Stomach (tissue), 4 donors: Measurements from ENCODE around the gene CD200.

Source experiments
- EP300 ChIP-seq: sonication (generic); formaldehyde crosslinking; IDR thresholded peaks from one replicate; pipeline ENCODE4 v1.6.1; 2017; ENCODE audit warnings: antibody characterized with exemption
- POLR2A ChIP-seq, 4 donors: fragments of 450-650 bp; IDR thresholded peaks; one replicate each; pipeline ENCODE4 v1.6.1; 2016; ENCODE audit warnings: antibody characterized with exemption in 4 of 4, control low read depth in 2 of 4, mild to moderate bottlenecking in 1 of 4, moderate library complexity in 1 of 4
- POLR2AphosphoS5 ChIP-seq, 3 donors: sonication (generic); formaldehyde crosslinking; IDR thresholded peaks; one replicate each; pipeline ENCODE4 v1.6.1; 2016; ENCODE audit warnings: antibody characterized with exemption in 3 of 3
- TF ChIP-seq, protein P1 (sequence below), 7 experiments: fragments of 450-650 bp in 4 of 7; fragments of 200-600 bp in 3 of 7; sonication (generic) in 3 of 7; IDR thresholded peaks; one replicate each; pipeline ENCODE4 v1.5.1; 2016 to 2019; ENCODE audit warnings: antibody characterized with exemption in 7 of 7, control low read depth in 2 of 7, mild to moderate bottlenecking in 1 of 7

DNA sequence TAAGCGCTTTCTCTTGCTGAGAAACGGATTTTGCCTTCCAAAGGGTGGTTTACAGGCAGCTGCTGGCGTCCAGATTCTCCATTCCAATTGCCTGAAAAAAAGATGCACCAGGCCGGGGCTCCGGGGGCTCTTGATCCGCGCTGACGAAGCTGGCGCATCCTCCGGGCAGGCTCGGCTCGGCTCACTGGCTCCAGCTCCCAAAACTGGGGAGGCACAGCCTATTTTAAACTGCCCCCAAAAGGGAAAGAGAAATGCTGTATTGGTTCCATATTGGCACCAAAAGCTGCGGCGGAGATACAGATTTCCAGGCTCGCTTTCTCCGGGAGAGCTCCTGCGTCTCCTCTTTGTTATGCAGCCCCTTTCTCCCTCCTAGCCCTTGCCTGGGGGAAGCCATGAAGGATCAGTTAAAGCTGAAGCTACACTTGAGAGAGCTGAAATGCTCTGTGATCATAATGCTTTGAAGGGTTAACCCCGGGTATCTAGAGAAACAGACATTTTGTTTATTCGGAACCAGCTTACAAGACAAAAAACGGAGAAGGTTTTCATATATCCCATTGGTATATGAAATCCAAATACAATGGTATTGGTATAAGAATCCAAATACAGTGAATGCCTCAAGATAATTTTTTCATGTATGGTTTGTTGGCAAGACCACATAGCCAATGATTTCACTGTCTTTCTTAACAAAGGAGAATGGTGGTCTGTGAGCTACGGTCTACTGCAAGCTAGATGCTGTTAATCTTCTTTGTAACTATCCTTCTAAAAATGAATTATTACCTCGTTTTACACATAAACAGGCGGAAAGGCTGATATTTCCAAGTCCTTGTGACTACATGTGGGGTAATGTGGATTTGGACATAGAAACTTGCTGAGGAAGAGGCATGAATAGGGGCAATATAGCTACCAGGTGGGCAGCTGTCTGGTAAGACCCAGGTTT lies 693 bp downstream of the CD200 start:
- TF ChIP-seq, protein P1, sequence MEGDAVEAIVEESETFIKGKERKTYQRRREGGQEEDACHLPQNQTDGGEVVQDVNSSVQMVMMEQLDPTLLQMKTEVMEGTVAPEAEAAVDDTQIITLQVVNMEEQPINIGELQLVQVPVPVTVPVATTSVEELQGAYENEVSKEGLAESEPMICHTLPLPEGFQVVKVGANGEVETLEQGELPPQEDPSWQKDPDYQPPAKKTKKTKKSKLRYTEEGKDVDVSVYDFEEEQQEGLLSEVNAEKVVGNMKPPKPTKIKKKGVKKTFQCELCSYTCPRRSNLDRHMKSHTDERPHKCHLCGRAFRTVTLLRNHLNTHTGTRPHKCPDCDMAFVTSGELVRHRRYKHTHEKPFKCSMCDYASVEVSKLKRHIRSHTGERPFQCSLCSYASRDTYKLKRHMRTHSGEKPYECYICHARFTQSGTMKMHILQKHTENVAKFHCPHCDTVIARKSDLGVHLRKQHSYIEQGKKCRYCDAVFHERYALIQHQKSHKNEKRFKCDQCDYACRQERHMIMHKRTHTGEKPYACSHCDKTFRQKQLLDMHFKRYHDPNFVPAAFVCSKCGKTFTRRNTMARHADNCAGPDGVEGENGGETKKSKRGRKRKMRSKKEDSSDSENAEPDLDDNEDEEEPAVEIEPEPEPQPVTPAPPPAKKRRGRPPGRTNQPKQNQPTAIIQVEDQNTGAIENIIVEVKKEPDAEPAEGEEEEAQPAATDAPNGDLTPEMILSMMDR (IDR thresholded peaks at IDR 0.05): no peak
- TF ChIP-seq POLR2A (IDR thresholded peaks at IDR 0.05) (no peak), POLR2AphosphoS5 (IDR thresholded peaks at IDR 0.05) (no peak), EP300 (no peak)
